VCaP (cell line): Measurements from ENCODE around the gene RHBDD1.

Experiments
- H3K27ac ChIP-seq: fragments of 450-650 bp; 2 replicates; pipeline ENCODE4 v1.5.1; 2017
- CTCF ChIP-seq: fragments of 450-650 bp; conservative IDR thresholded peaks from 2 replicates; pipeline ENCODE4 v1.5.1; 2017; ENCODE audit warnings: mild to moderate bottlenecking, moderate library complexity

The RHBDD1 gene

GRCh38 chr2:226796840-226797288 lies 39.0 kb upstream of the RHBDD1 start:
- peak; percentile 15; the same call in 1 of the 2 replicates for TF ChIP-seq CTCF
- H3K27ac ChIP-seq: no peak overlapping the region

GRCh38 chr2:226797289-226797988 lies 38.4 kb upstream of the RHBDD1 start:
- no peak for TF ChIP-seq CTCF
- no peak overlapping the region for H3K27ac ChIP-seq

- no peak for TF ChIP-seq CTCF
- H3K27ac ChIP-seq: no peak overlapping the region
These were observed 37.8 kb upstream of the RHBDD1 start for GRCh38 chr2:226797989-226798421.

- no peak for TF ChIP-seq CTCF
- H3K27ac ChIP-seq: peak overlapping the region; percentile 87
These were observed 37.2 kb upstream of the RHBDD1 start for GRCh38 chr2:226798422-226799210.

- peak; percentile 88 for TF ChIP-seq CTCF
- H3K27ac ChIP-seq: peak within 1 kb of the TSS; percentile 87
These were observed 36.5 kb upstream of the RHBDD1 start, which contains the start of gene IRS1 for GRCh38 chr2:226799211-226799975. IRS1 (minus strand) TSS chr2:226799820; CDS start chr2:226798738, 1,082 bp downstream.

- H3K27ac ChIP-seq: peak overlapping the region; percentile 87
- peak; percentile 43 for TF ChIP-seq CTCF
These were observed 35.6 kb upstream of the RHBDD1 start for GRCh38 chr2:226799976-226800940.
